CD4-positive, alpha-beta memory T cell (primary cell): ENCODE results near the gene CHD6. TPM values are rescaled to one million over a fixed set of nuclear protein-coding genes. Genes with fewer than 3 reads are reported as not detected.

Experiments used
- CTCF ChIA-PET: fragments of 350-600 bp; sonication (Branson Sonifier 250); formaldehyde crosslinking; loops from one replicate; lab custom pipeline; 2021; ENCODE audit warnings: inconsistent platforms; ENCODE audit not compliant: partially characterized antibody; lab: Charles Lee
- POLR2A ChIA-PET: fragments of 350-600 bp; sonication (Branson Sonifier 250); formaldehyde crosslinking; loops from one replicate; lab custom pipeline; 2021; ENCODE audit not compliant: partially characterized antibody; lab: Charles Lee
- DNase-seq, 5 donors: peaks; one replicate each; pipeline versions ENCODE4 v3.0.0 to v3.0.0-alpha.2; 2020 to 2022; ENCODE audit warnings: mixed read lengths in 1 of 5
- H3K27ac ChIP-seq: one replicate; pipeline ENCODE4 v1.7.0; 2013; ENCODE audit warnings: low read depth, low read length
- H3K27me3 ChIP-seq: 2 replicates; pipeline ENCODE4 v1.7.0; 2013; ENCODE audit warnings: mild to moderate bottlenecking, low read length, moderate library complexity; ENCODE audit not compliant: insufficient read depth
- H3K36me3 ChIP-seq: 2 replicates; pipeline ENCODE4 v1.7.0; 2013; ENCODE audit warnings: mild to moderate bottlenecking, low read length, moderate library complexity; ENCODE audit not compliant: insufficient read depth
- H3K4me1 ChIP-seq: 2 replicates; pipeline ENCODE4 v1.7.0; 2013; ENCODE audit warnings: mild to moderate bottlenecking, low read length, moderate library complexity; ENCODE audit not compliant: insufficient read depth
- H3K4me3 ChIP-seq, 2 donors: one replicate each; pipeline ENCODE4 v1.7.0; 2013; ENCODE audit warnings: low read length in 2 of 2, mild to moderate bottlenecking in 1 of 2
- H3K9me3 ChIP-seq, 2 donors: one replicate each; pipeline ENCODE4 v1.7.0; 2013; ENCODE audit warnings: low read length in 2 of 2, control low read depth in 1 of 2; ENCODE audit not compliant: control insufficient read depth in 1 of 2
- H3K27ac Mint-ChIP-seq, 7 donors: one replicate each; pipeline ENCODE4 v1.8.0; 2020 to 2021; ENCODE audit warnings: mixed read lengths in 7 of 7, mild to moderate bottlenecking in 6 of 7, inconsistent platforms in 3 of 7, moderate library complexity in 3 of 7
- H3K27me3 Mint-ChIP-seq, 2 donors: one replicate each; pipeline ENCODE4 v1.8.0; 2020 to 2021; ENCODE audit warnings: mixed read lengths in 2 of 2
- H3K36me3 Mint-ChIP-seq, 2 donors: one replicate each; pipeline ENCODE4 v1.8.0; 2020 to 2021; ENCODE audit warnings: mixed read lengths in 2 of 2, inconsistent platforms in 1 of 2, mild to moderate bottlenecking in 1 of 2
- H3K4me1 Mint-ChIP-seq, 4 donors: one replicate each; pipeline ENCODE4 v1.8.0; 2020 to 2021; ENCODE audit warnings: mixed read lengths in 4 of 4, mild to moderate bottlenecking in 1 of 4
- H3K4me3 Mint-ChIP-seq, 8 donors: one replicate each; pipeline ENCODE4 v1.8.0; 2020 to 2021; ENCODE audit warnings: mixed read lengths in 8 of 8, mild to moderate bottlenecking in 7 of 8, moderate library complexity in 6 of 8, inconsistent platforms in 3 of 8
- H3K9me3 Mint-ChIP-seq, 8 donors: one replicate each; pipeline ENCODE4 v1.8.0; 2020 to 2021; ENCODE audit warnings: mixed read lengths in 8 of 8, mild to moderate bottlenecking in 5 of 8, inconsistent platforms in 3 of 8, moderate library complexity in 1 of 8
- intact Hi-C: fragments of 100-400 bp; cut with micrococcal nuclease; formaldehyde crosslinking; loops from one replicate; pipeline ENCODE4 v1.15.1; 2023
- polyA plus RNA-seq, 2 donors: library from polyadenylated mRNA; unstranded; fragments of 300-500 nt; fragmentation: Illumina TruSeq; gene quantifications; one replicate each; pipeline ENCODE4 v1.2.3, GENCODE V29; 2021
- total RNA-seq, 2 experiments: library from RNA; stranded (reverse); gene quantifications; one replicate each; pipeline ENCODE4 v1.2.3, GENCODE V29; 2021

CHD6 gene
- total and polyA plus RNA-seq, 4 experiments from 2014 or later: 29.2 to 96.8 (median 77.8) TPM

GRCh38 chr20:41427833-41428232 lies 190.3 kb downstream of the CHD6 start:
- no peaks in the 10 kb centered on the region for H3K27me3 Mint-ChIP-seq
- no peak for DNase-seq
- peaks cover 80 to 81% of the 10 kb centered on the region in 2 donors for H3K36me3 Mint-ChIP-seq
- ChIA-PET POLR2A (no interaction called here), CTCF (interaction anchor here (1.2 kb wide), 1 partner anchor 17 kb away, joined by 3 read pairs; no protein-coding TSS in a partner anchor)
- H3K27ac Mint-ChIP-seq: peak overlapping the region; percentile 10 to 69 (median 38)
- H3K27ac ChIP-seq: no peak overlapping the region
- H3K4me3 ChIP-seq: no peak overlapping the region
- peaks cover 42% of the 10 kb centered on the region for H3K36me3 ChIP-seq
- H3K27me3 ChIP-seq: no peaks in the 10 kb centered on the region
- H3K4me1 Mint-ChIP-seq: peaks cover 9 to 24% (median 15%) of the 10 kb centered on the region in 4 donors
- intact Hi-C loops: loop anchor here (2.0 kb wide), 1 partner anchor 265 kb away; no protein-coding TSS in a partner anchor
- H3K4me1 ChIP-seq: peaks cover 18% of the 10 kb centered on the region
- H3K4me3 Mint-ChIP-seq: no peak overlapping the region
- H3K9me3 ChIP-seq: no peaks in the 10 kb centered on the region
- H3K9me3 Mint-ChIP-seq: no peaks in the 10 kb centered on the region

GRCh38 chr20:41426976-41427375 lies 191.2 kb downstream of the CHD6 start:
- peak overlapping the region in 1 of 7 donors; percentile 58 for H3K27ac Mint-ChIP-seq
- ChIA-PET POLR2A (no interaction called here), CTCF (no interaction called here)
- intact Hi-C loops: no loop called here
- Histone ChIP-seq H3K36me3 (peaks cover 49% of the 10 kb centered on the region), H3K4me1 (peaks cover 18% of the 10 kb centered on the region), H3K9me3 (no peaks in the 10 kb centered on the region), H3K4me3 (no peak overlapping the region), H3K27me3 (no peaks in the 10 kb centered on the region), H3K27ac (no peak overlapping the region)
- H3K27me3 Mint-ChIP-seq: no peaks in the 10 kb centered on the region
- H3K36me3 Mint-ChIP-seq: peaks cover 82 to 83% of the 10 kb centered on the region in 2 donors
- no peaks in the 10 kb centered on the region for H3K9me3 Mint-ChIP-seq
- H3K4me3 Mint-ChIP-seq: no peak overlapping the region
- peaks cover 9 to 18% (median 15%) of the 10 kb centered on the region in 4 donors for H3K4me1 Mint-ChIP-seq
- DNase-seq: no peak

- Mint-ChIP-seq H3K9me3 (no peaks in the 10 kb centered on the region), H3K4me3 (no peak overlapping the region), H3K27me3 (no peaks in the 10 kb centered on the region), H3K36me3 (peaks cover 86 to 87% of the 10 kb centered on the region in 2 donors), H3K27ac (peak overlapping the region in 1 of 7 donors; percentile 10), H3K4me1 (peaks cover 9 to 18% (median 15%) of the 10 kb centered on the region in 4 donors)
- Histone ChIP-seq H3K4me3 (no peak overlapping the region), H3K9me3 (no peaks in the 10 kb centered on the region), H3K4me1 (peaks cover 18% of the 10 kb centered on the region), H3K27ac (no peak overlapping the region), H3K36me3 (peaks cover 56% of the 10 kb centered on the region), H3K27me3 (no peaks in the 10 kb centered on the region)
- no peak for DNase-seq
- ChIA-PET POLR2A (no interaction called here), CTCF (no interaction called here)
- intact Hi-C loops: no loop called here
Measured at GRCh38 chr20:41426086-41426830, 191.9 kb downstream of the CHD6 start.

GRCh38 chr20:41425180-41425884 lies 192.8 kb downstream of the CHD6 start:
- POLR2A ChIA-PET: no interaction called here
- no peak overlapping the region for H3K4me3 Mint-ChIP-seq
- intact Hi-C loops: no loop called here
- Histone ChIP-seq H3K27ac (no peak overlapping the region), H3K36me3 (peaks cover 64% of the 10 kb centered on the region), H3K4me1 (peaks cover 18% of the 10 kb centered on the region), H3K27me3 (no peaks in the 10 kb centered on the region), H3K4me3 (no peak overlapping the region), H3K9me3 (no peaks in the 10 kb centered on the region)
- CTCF ChIA-PET: no interaction called here
- H3K27ac Mint-ChIP-seq: peak overlapping the region in 1 of 7 donors; percentile 4
- peaks cover 89 to 91% of the 10 kb centered on the region in 2 donors for H3K36me3 Mint-ChIP-seq
- no peaks in the 10 kb centered on the region for H3K27me3 Mint-ChIP-seq
- no peak for DNase-seq
- H3K4me1 Mint-ChIP-seq: peaks cover 9 to 18% (median 14%) of the 10 kb centered on the region in 4 donors
- H3K9me3 Mint-ChIP-seq: no peaks in the 10 kb centered on the region

GRCh38 chr20:41424546-41424945 lies 193.6 kb downstream of the CHD6 start:
- H3K36me3 Mint-ChIP-seq: peaks cover 86 to 91% of the 10 kb centered on the region in 2 donors

GRCh38 chr20:41424011-41424410 lies 194.2 kb downstream of the CHD6 start:
- no peak overlapping the region for H3K4me3 ChIP-seq
- intact Hi-C loops: no loop called here
- no peak for DNase-seq
- H3K36me3 Mint-ChIP-seq: peaks cover 82 to 87% of the 10 kb centered on the region in 2 donors
- H3K9me3 Mint-ChIP-seq: no peaks in the 10 kb centered on the region
- H3K36me3 ChIP-seq: peaks cover 56% of the 10 kb centered on the region
- no peak overlapping the region for H3K27ac Mint-ChIP-seq
- peaks cover 13% of the 10 kb centered on the region for H3K4me1 ChIP-seq
- ChIA-PET POLR2A (no interaction called here), CTCF (no interaction called here)
- no peaks in the 10 kb centered on the region for H3K9me3 ChIP-seq
- no peak overlapping the region for H3K27ac ChIP-seq
- H3K4me1 Mint-ChIP-seq: peaks cover 7 to 12% (median 10%) of the 10 kb centered on the region in 4 donors
- no peak overlapping the region for H3K4me3 Mint-ChIP-seq
- no peaks in the 10 kb centered on the region for H3K27me3 ChIP-seq
- no peaks in the 10 kb centered on the region for H3K27me3 Mint-ChIP-seq

More at GRCh38 chr20:41424546-41424945, 193.6 kb downstream of the CHD6 start:
- no peaks in the 10 kb centered on the region for H3K27me3 Mint-ChIP-seq
- Histone ChIP-seq H3K27ac (no peak overlapping the region), H3K4me3 (no peak overlapping the region), H3K36me3 (peaks cover 59% of the 10 kb centered on the region), H3K9me3 (no peaks in the 10 kb centered on the region), H3K4me1 (peaks cover 18% of the 10 kb centered on the region), H3K27me3 (no peaks in the 10 kb centered on the region)
- H3K27ac Mint-ChIP-seq: no peak overlapping the region
- CTCF ChIA-PET: no interaction called here
- POLR2A ChIA-PET: no interaction called here
- H3K4me3 Mint-ChIP-seq: no peak overlapping the region
- DNase-seq: no peak
- peaks cover 9 to 17% (median 14%) of the 10 kb centered on the region in 4 donors for H3K4me1 Mint-ChIP-seq
- intact Hi-C loops: no loop called here
- H3K9me3 Mint-ChIP-seq: no peaks in the 10 kb centered on the region

- Mint-ChIP-seq H3K27ac (peak overlapping the region in 1 of 7 donors; percentile 19), H3K9me3 (no peaks in the 10 kb centered on the region), H3K27me3 (no peaks in the 10 kb centered on the region), H3K4me3 (no peak overlapping the region), H3K4me1 (peaks cover 2 to 3% (median 3%) of the 10 kb centered on the region in 4 donors), H3K36me3 (peaks cover 79 to 89% of the 10 kb centered on the region in 2 donors)
- Histone ChIP-seq H3K4me1 (peaks cover 4% of the 10 kb centered on the region), H3K36me3 (peaks cover 46% of the 10 kb centered on the region), H3K9me3 (no peaks in the 10 kb centered on the region), H3K4me3 (no peak overlapping the region), H3K27me3 (no peaks in the 10 kb centered on the region), H3K27ac (no peak overlapping the region)
- ChIA-PET CTCF (no interaction called here), POLR2A (no interaction called here)
- intact Hi-C loops: no loop called here
- no peak for DNase-seq
Measured at GRCh38 chr20:41422953-41423352, 195.2 kb downstream of the CHD6 start.
